Naive thymus-derived CD8-positive, alpha-beta T cell (primary cell): ENCODE data around the gene RALY. TPM values are rescaled to one million over a fixed set of nuclear protein-coding genes. Genes with fewer than 3 reads are reported as not detected.
A peak's percentile ranks its signal among the peaks of the same experiment; 100 is the strongest.

Experiments
- ATAC-seq, 2 donors: fragments of 150-1000 bp; cut with Tn5 transposase in 1 of 2; sonication (Bioruptor Pico), chemical (Tn5 transposase) in 1 of 2; 1 replicate in 1 of 2; 2 replicates in 1 of 2; pipeline ENCODE4 v1.10.0; 2021; ENCODE audit warnings: mild to moderate bottlenecking in 2 of 2, moderate library complexity in 2 of 2
- POLR2A ChIA-PET: fragments of 350-600 bp; sonication (Branson Sonifier 250); formaldehyde crosslinking; loops from one replicate; lab custom pipeline; 2021; ENCODE audit warnings: antibody characterized with exemption; lab: Charles Lee
- DNase-seq, 10 donors: peaks; one replicate each; pipeline versions ENCODE4 v3.0.0 to v3.0.0-alpha.2; 2020 to 2022
- H3K27ac Mint-ChIP-seq, 10 donors: one replicate each; pipeline ENCODE4 v1.8.0; 2020 to 2022; ENCODE audit warnings: mild to moderate bottlenecking in 10 of 10, mixed read lengths in 10 of 10, moderate library complexity in 4 of 10, inconsistent platforms in 1 of 10
- H3K27me3 Mint-ChIP-seq, 5 donors: one replicate each; pipeline ENCODE4 v1.8.0; 2021 to 2022; ENCODE audit warnings: mixed read lengths in 5 of 5
- H3K36me3 Mint-ChIP-seq, 3 donors: one replicate each; pipeline ENCODE4 v1.8.0; 2020 to 2022; ENCODE audit warnings: mixed read lengths in 3 of 3, mild to moderate bottlenecking in 2 of 3, inconsistent platforms in 1 of 3
- H3K4me1 Mint-ChIP-seq, 4 donors: one replicate each; pipeline ENCODE4 v1.8.0; 2021 to 2022; ENCODE audit warnings: mixed read lengths in 4 of 4
- H3K4me3 Mint-ChIP-seq, 10 donors: one replicate each; pipeline ENCODE4 v1.8.0; 2020 to 2022; ENCODE audit warnings: mild to moderate bottlenecking in 10 of 10, mixed read lengths in 10 of 10, moderate library complexity in 6 of 10, inconsistent platforms in 1 of 10
- H3K9me3 Mint-ChIP-seq, 9 donors: one replicate each; pipeline ENCODE4 v1.8.0; 2020 to 2022; ENCODE audit warnings: mixed read lengths in 9 of 9, mild to moderate bottlenecking in 3 of 9, inconsistent platforms in 1 of 9, moderate library complexity in 1 of 9
- polyA plus RNA-seq, 3 donors: library from polyadenylated mRNA; unstranded; fragments of 300-500 nt; fragmentation: Illumina TruSeq; gene quantifications; one replicate each; pipeline ENCODE4 v1.2.3, GENCODE V29; 2021
- total RNA-seq, 8 experiments: library from RNA in 2 of 8; stranded (reverse) in 2 of 8; gene quantifications; one replicate each; pipeline ENCODE4 v1.2.3 and lab custom pipeline; 2021 to 2026

Gene RALY
- total and polyA plus RNA-seq, 5 experiments from 2014 or later = 105 to 211 (median 175) TPM

DNA sequence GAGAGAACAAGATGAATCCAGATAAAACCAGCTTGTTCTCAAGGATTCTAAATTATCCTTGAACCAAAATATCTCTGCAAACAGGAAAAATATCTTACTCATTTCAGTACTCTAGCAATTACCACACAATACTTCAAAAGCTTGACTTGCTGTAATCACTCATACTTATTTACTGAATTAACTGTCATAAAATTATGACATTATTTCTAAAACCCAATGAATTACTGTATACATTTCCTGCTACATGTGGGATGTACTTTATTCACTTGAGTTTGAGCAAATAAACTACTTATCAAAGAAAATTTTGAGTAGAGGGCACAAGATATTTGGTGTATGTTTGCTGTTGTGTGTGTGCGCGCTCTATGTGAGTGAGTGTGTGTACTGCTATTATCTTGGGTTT lies 108.6 kb downstream of the RALY start:
- Mint-ChIP-seq H3K36me3 (peaks cover 9 to 96% (median 22%) of the 10 kb centered on the region in 3 donors), H3K27ac (peak overlapping the region in 7 of 10 donors; percentile 17 to 78 (median 50)), H3K4me3 (peak overlapping the region in 1 of 10 donors; percentile 11), H3K9me3 (no peaks in the 10 kb centered on the region), H3K4me1 (peaks cover 22 to 43% (median 36%) of the 10 kb centered on the region in 4 donors), H3K27me3 (no peaks in the 10 kb centered on the region)
- ATAC-seq (no peak), DNase-seq (no peak)
- POLR2A ChIA-PET = interaction anchor here (1.7 kb wide), 1 partner anchor 10 kb away, joined by 10 read pairs; the partner anchor contains the start of gene EIF2S2

DNA sequence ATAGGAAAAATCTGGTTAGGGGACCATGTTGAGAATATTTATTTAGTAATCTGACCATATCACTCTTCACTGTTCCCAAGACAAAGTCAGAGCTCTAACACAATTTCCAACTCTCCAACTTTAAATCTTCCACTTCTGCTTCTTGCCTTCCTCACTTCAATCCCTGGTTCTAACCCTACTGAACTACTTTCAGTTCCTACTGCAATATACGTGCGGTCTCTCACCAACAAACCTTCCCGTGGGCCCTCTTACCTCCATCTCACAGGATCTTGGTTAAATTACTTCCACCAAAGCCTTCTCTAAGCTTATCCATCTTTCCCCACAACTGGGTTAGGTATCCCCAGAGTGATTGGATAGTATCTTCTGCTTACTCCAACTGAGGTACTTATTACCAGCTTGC lies 110.3 kb downstream of the RALY start:
- POLR2A ChIA-PET = interaction anchor here (0.6 to 1.2 kb wide), 4 partner anchors 9 to 119 kb away, joined by 3 to 4 read pairs (median 3); partner anchors contain the start of gene RALY
- no peaks in the 10 kb centered on the region for H3K9me3 Mint-ChIP-seq
- no peaks in the 10 kb centered on the region for H3K27me3 Mint-ChIP-seq
- ATAC-seq (no peak), DNase-seq (no peak)
- peak overlapping the region in 3 of 10 donors; percentile 15 to 50 (median 33) for H3K4me3 Mint-ChIP-seq
- H3K4me1 Mint-ChIP-seq = peaks cover 28 to 58% (median 52%) of the 10 kb centered on the region in 4 donors
- peaks cover 8 to 96% (median 24%) of the 10 kb centered on the region in 3 donors for H3K36me3 Mint-ChIP-seq
- H3K27ac Mint-ChIP-seq = peak overlapping the region in 5 of 10 donors; percentile 42 to 87 (median 76)

DNA sequence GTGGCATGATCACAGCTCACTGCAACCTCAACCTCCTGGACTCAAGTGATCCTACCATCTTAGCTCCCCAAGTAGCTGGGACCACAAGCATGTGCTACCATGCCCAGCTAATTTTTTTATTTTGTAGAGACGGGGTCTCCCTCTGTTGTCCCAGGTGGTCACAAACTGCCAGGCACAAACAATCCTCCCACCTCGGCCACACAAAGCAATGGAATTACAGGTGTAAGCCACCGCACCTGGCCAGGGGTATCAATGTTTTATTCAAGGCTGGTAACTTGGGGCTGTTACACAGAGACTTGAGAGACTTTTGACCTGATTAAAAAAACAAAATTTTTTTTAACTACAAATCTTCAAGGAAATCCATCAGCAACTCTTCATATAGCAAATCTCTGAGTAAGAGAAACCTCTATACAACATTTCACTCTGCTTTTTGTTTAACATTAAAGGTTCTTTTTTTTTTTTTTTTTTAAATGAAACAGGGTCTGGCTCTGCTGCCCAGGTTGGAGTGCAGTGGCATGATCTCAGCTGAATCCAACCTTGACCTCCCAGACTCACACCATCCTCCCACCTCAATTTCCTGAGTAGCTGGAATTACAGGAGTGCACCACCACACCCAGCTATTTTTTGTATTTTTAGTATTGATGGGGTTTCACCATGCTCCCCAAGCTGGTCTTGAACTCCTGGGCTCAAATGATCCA lies 112.4 kb downstream of the RALY start:
- Mint-ChIP-seq H3K9me3 (no peaks in the 10 kb centered on the region), H3K27me3 (no peaks in the 10 kb centered on the region), H3K27ac (peak overlapping the region; percentile 8 to 87 (median 78)), H3K36me3 (peaks cover 8 to 89% (median 19%) of the 10 kb centered on the region in 3 donors), H3K4me3 (peak overlapping the region in 1 of 10 donors; percentile 27), H3K4me1 (peaks cover 36 to 77% (median 64%) of the 10 kb centered on the region in 4 donors)
- POLR2A ChIA-PET = no interaction called here
- DNase-seq = no peak
- no peak for ATAC-seq

DNA sequence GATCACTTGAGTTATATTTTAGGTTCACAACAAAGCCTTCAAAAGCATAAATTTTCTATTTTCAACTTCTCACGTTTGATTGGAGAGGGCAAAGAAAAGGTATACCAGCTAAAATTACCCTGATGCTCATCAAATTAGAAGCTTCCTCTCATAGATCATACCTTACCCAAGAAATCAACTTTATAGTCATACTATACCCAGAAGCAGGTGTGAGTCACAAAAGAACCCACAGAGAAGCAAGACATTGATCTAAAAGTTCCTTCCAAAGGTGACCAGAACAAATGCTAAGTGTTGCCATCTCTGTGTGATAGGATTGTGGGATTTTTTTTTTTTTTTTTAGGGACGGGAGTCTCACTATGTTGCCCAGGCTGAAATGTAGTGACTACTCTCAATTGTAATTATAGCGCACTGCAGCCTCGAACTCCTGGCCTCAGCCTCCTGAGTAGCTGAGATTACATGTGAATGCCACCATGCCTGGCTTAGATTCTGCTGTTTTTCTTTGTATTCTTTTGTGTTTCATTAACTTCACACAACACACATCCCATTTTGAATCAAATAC lies 115.0 kb downstream of the RALY start:
- peaks cover 8 to 63% (median 12%) of the 10 kb centered on the region in 3 donors for H3K36me3 Mint-ChIP-seq
- DNase-seq = no peak
- POLR2A ChIA-PET = interaction anchor here (0.6 to 0.9 kb wide), 4 partner anchors 9 to 565 kb away, joined by 3 read pairs; no protein-coding TSS in a partner anchor
- no peaks in the 10 kb centered on the region for H3K27me3 Mint-ChIP-seq
- ATAC-seq = no peak
- peak overlapping the region in 8 of 10 donors; percentile 1 to 82 (median 47) for H3K27ac Mint-ChIP-seq
- no peaks in the 10 kb centered on the region for H3K9me3 Mint-ChIP-seq
- H3K4me1 Mint-ChIP-seq = peaks cover 40 to 81% (median 71%) of the 10 kb centered on the region in 4 donors
- peak overlapping the region in 9 of 10 donors; percentile 0 to 74 (median 55) for H3K4me3 Mint-ChIP-seq

DNA sequence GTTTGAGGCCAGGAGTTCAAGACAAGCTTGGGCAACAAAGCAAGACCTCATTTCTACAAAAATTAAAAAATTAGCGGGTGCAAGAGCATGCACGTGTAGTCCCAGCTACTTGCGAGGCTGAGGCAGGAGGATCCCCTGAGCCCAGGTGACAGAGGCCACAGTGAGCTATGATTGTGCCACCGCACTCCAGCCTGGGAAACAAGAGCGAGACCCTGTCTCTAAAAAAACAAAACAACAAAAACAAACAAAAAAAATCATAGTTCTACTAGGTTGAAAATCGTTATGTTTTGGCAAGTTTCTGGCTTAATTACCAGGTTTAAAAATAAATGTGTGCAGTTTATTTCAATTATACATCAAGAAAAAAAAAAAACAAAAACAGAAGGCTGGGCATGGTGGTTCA lies 115.7 kb downstream of the RALY start:
- Mint-ChIP-seq H3K27ac (peak overlapping the region in 7 of 10 donors; percentile 6 to 88 (median 47)), H3K4me1 (peaks cover 35 to 75% (median 65%) of the 10 kb centered on the region in 4 donors), H3K27me3 (no peaks in the 10 kb centered on the region), H3K4me3 (peak overlapping the region in 9 of 10 donors; percentile 45 to 95 (median 60)), H3K9me3 (no peaks in the 10 kb centered on the region), H3K36me3 (peaks cover 3 to 55% (median 10%) of the 10 kb centered on the region in 3 donors)
- ATAC-seq = no peak
- POLR2A ChIA-PET = interaction anchor here (0.7 kb wide), 2 partner anchors 9 to 441 kb away, joined by 3 read pairs; no protein-coding TSS in a partner anchor
- no peak for DNase-seq

DNA sequence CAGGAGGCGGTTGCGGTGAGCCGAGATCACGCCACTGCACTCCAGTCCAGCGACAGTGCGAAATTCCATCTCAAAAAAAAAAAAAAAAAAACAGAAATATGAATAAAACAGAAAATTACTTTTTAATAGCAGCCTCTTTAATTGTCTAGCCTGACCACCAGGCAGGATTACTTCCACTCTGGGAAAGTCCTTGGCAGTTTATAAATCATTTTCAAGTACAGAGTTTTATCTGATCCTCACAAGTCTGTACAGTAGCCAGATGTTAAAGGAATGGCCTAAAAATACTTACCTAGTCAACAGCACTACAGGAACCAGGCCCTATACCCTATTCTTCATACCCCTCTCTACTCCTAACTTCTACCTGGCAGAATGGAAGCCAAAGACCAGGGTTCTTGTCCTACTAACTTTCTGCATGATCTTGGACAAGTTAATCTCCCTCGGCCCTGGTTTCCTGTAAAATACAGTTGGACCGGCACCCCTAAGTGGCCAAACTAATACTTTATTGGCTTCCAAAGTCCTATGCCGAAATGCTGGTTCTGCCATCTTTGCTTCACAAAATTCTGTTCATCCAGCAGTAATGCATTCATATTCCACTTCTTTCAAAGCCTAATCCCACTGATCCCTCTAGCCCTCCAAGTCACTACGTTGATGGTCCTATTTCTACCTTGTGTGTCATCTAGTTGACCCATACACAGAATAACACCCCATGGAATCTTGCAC lies 116.5 kb downstream of the RALY start:
- Mint-ChIP-seq H3K4me1 (peaks cover 32 to 68% (median 58%) of the 10 kb centered on the region in 4 donors), H3K27me3 (no peaks in the 10 kb centered on the region), H3K4me3 (peak overlapping the region; percentile 90 to 99 (median 96)), H3K27ac (peak overlapping the region; percentile 85 to 100 (median 96)), H3K36me3 (peaks cover 0 to 48% (median 4%) of the 10 kb centered on the region in 3 donors), H3K9me3 (no peaks in the 10 kb centered on the region)
- no peak for ATAC-seq
- POLR2A ChIA-PET = no interaction called here
- no peak for DNase-seq

DNA sequence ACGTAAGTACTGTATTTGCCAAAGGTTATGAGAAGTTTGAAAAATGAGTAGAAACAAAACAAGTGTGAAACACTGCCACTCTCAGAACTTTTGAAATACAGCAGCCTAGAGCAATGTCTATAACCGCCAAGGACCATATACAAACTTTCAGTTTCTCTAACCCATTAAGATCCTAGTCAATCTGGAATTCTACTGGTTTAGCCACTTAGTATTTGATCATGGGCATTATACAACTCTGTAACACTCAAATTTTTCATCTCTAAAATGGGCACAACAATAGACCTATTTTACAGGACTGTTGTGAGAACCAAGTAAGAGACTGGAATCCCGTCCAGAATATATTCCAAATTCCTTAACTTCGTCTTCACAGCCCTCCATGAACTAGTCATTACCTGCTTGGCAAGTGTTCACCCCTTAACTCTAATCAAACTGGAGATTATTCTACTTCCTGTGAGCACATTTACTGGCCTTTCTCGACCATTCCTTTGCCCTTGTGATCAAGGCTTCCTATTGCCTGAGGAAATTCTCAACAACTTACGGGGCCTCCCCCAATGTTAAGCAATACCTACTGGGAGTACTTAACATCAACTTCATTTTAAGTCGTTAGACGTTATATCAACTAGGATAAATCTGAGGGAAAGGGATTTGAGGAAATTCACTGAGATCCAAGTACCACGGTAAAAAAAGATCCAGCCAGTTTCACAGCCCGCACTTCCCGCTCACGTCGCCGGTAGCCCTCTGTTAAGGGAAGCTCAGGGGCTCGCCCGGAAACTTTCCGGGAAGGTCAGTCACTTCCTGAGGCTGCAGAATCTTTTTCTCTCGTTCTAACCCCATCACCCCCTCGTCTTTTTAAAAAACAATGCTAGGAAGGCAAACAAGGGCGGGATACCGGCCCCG lies 117.3 kb downstream of the RALY start:
- Mint-ChIP-seq H3K4me1 (peaks cover 26 to 60% (median 50%) of the 10 kb centered on the region in 4 donors), H3K9me3 (no peaks in the 10 kb centered on the region), H3K27me3 (no peaks in the 10 kb centered on the region), H3K27ac (peak overlapping the region; percentile 85 to 100 (median 96)), H3K36me3 (peaks cover 0 to 40% (median 4%) of the 10 kb centered on the region in 3 donors), H3K4me3 (peak overlapping the region; percentile 90 to 99 (median 96))
- POLR2A ChIA-PET = interaction anchor here (1.4 to 2.5 kb wide), 3 partner anchors 32 to 1291 kb away, joined by 3 to 20 read pairs (median 3); partner anchors contain the start of genes CHMP4B and MAPRE1
- DNase-seq (peak in 4 of 10 donors; percentile 6 to 15 (median 12)), ATAC-seq (no peak)

DNA sequence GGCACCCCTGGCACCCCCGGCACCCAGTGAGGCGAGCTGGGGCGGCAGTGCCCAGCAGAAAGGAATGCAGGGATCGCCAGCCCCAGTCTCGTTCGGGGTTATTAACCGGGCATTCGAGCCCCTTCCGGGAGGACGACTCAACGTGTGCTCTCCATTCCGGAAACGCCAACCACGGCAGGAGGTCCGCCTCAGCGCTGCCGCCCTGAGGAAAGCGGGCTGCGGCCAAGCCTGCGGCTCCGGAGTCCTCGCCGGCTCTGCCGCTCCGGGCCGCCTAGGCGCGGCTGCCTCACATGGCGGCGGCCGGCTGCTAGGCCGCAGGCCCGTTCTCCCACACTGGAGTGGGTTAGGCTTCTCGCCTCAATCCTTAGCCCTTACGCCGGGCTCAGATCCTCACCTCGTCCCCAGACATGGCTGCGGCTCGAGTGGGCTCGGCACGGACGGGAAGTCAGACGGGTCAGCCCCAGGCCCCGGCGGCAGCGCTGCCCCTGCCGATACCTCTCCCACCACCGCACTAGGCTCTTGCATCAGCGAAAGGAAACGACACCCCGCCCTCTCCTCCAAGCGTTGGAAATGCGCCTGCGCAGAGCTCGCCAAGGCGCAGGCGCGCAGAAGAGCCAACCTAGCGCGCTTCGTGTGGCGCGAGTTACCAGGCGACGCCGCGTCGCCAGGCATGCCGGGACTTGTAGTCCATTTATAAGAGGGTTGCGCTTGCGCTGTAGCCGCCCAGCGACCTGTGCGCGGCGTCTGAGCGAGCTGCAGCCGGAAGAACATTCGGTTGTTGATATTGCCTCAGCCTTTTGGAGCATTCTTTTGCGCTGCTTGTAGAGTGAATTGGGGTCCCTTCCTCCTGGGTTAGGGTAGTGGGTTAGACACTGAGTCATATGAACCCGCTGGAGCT lies 118.2 kb downstream of the RALY start, which contains the start of gene EIF2S2:
EIF2S2 (minus strand) TSS at position 542 of the 898 bp plus-strand sequence; CDS start at position 409, 133 bp downstream.
- ATAC-seq = peak; percentile 91 to 92
- H3K4me1 Mint-ChIP-seq = peaks cover 23 to 51% (median 43%) of the 10 kb centered on the region in 4 donors

DNA sequence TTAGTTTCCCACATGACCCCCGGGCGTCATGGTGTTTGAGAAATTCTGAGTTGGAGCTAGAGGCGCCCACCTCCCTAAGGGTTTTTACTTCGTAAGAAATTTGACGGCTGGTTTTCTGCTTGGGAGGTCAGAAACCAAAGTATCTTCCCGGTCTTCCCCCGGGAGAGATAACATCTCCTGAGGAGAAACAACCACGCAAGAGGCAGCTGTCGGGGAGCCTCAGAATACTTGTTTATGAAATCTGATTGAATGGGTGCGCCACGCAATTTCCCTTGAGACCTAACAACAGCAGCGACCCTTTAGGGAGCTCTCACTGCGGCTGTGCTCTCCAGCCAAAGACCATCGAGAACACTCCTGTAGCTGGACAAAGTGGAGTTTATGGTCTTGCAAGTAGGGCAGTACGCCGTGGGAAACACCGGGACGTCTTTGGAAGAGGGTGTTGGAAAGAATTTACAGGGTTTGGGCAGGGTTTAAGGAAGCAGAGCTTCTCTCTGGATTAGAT lies 118.9 kb downstream of the RALY start:
- POLR2A ChIA-PET = interaction anchor here (0.7 to 2.5 kb wide), 36 partner anchors 8 to 1841 kb away, joined by 3 to 46 read pairs (median 5); partner anchors contain the start of genes AHCY, CBFA2T2, CHMP4B and DYNLRB1
- peaks cover 0 to 27% (median 4%) of the 10 kb centered on the region in 3 donors for H3K36me3 Mint-ChIP-seq
- no peaks in the 10 kb centered on the region for H3K9me3 Mint-ChIP-seq
- peaks cover 0 to 2% (median 0%) of the 10 kb centered on the region in 5 donors for H3K27me3 Mint-ChIP-seq
- peaks cover 18 to 44% (median 36%) of the 10 kb centered on the region in 4 donors for H3K4me1 Mint-ChIP-seq
- DNase-seq (peak in 2 of 10 donors; percentile 13 to 64), ATAC-seq (peak in 1 of 2 donors; percentile 9)
- H3K27ac Mint-ChIP-seq = peak overlapping the region; percentile 96 to 100 (median 98)
- peak overlapping the region; percentile 90 to 99 (median 96) for H3K4me3 Mint-ChIP-seq

More for the DNA sequence above, 118.2 kb downstream of the RALY start, which contains the start of gene EIF2S2:
- H3K27ac Mint-ChIP-seq = peak within 1 kb of the TSS; percentile 96 to 100 (median 98)
- POLR2A ChIA-PET = interaction anchor here (0.7 to 2.5 kb wide), 36 partner anchors 10 to 1842 kb away, joined by 3 to 46 read pairs (median 5); partner anchors contain the start of genes AHCY, CBFA2T2, CHMP4B and DYNLRB1
- peak within 1 kb of the TSS; percentile 90 to 99 (median 96) for H3K4me3 Mint-ChIP-seq
- no peaks in the 10 kb centered on the region for H3K9me3 Mint-ChIP-seq
- peaks cover 0 to 34% (median 4%) of the 10 kb centered on the region in 3 donors for H3K36me3 Mint-ChIP-seq
- H3K27me3 Mint-ChIP-seq = no peaks in the 10 kb centered on the region
- peak; percentile 91 to 98 (median 94) for DNase-seq

DNA sequence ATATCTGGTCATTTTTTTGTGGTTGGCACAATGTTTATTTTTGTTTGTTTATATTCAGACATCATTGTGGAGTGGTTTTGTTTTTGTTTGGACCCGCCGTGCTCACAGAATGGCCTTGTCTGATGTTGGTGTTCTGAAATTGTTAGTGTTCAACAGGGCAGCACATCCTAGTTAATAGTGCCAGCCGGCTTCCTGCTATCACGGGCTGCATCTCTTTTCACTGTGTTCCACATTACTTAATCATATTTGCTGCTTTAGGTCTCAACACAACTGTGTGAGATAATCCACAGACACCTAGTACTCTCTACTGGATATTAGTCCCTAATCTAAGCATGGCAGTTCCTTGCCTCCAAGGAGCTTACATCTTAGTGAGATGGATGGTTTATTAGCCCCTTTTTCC lies 121.1 kb downstream of the RALY start:
- ATAC-seq (no peak), DNase-seq (no peak)
- POLR2A ChIA-PET = no interaction called here
- H3K27me3 Mint-ChIP-seq = peaks cover 0 to 2% (median 0%) of the 10 kb centered on the region in 5 donors
- H3K4me1 Mint-ChIP-seq = peaks cover 14 to 23% (median 20%) of the 10 kb centered on the region in 4 donors
- no peaks in the 10 kb centered on the region for H3K9me3 Mint-ChIP-seq
- H3K4me3 Mint-ChIP-seq = peak overlapping the region in 5 of 10 donors; percentile 20 to 55 (median 36)
- peak overlapping the region in 3 of 10 donors; percentile 11 to 47 (median 43) for H3K27ac Mint-ChIP-seq
- peaks cover 0 to 6% (median 0%) of the 10 kb centered on the region in 3 donors for H3K36me3 Mint-ChIP-seq
